ENCODE data around the gene TMEM132D.

- no peak for TF ChIP-seq CTCF (IDR thresholded peaks at IDR 0.05; ENCODE audit: low read depth, low read length)
- TF ChIP-seq POLR2A (IDR thresholded peaks at IDR 0.05; ENCODE audit: extremely low read depth, insufficient read length) = no peak
- TF ChIP-seq MAX (IDR thresholded peaks at IDR 0.05; ENCODE audit: low read depth, low read length) = no peak
Observed at GRCh38 chr12:129467289-129467688, 436.5 kb downstream of the TMEM132D start.
